NCI-H2107 (cell line): Measurements from ENCODE around the gene MRPS35.

Source experiments
- DNase-seq: peaks from one replicate; lab custom pipeline; 2025; lab: John Stamatoyannopoulos, UW

Gene MRPS35

GRCh38 chr12:27772328-27773049 is 61.9 kb downstream of the MRPS35 start:
- DNase-seq, result no peak

- no peak for DNase-seq
Observed at GRCh38 chr12:27777141-27777540, 66.5 kb downstream of the MRPS35 start.

- no peak for DNase-seq
Observed at GRCh38 chr12:27778206-27778605, 67.6 kb downstream of the MRPS35 start.

- DNase-seq, result no peak
Observed at GRCh38 chr12:27779416-27779919, 68.8 kb downstream of the MRPS35 start.

GRCh38 chr12:27779920-27780611 is 69.4 kb downstream of the MRPS35 start, which contains the start of the genes KLHL42 and MANSC4:
TSS of gene KLHL42 (plus strand) at chr12:27780233. CDS start at chr12:27780331, 98 bp downstream.
TSS of gene MANSC4 (minus strand) at chr12:27780236. CDS start at chr12:27771276, 8,960 bp downstream.
- peak; percentile 58 for DNase-seq

GRCh38 chr12:27780612-27781408 is 70.2 kb downstream of the MRPS35 start:
- DNase-seq, result peak; percentile 28

GRCh38 chr12:27781680-27782079 is 71.0 kb downstream of the MRPS35 start:
- no peak for DNase-seq

GRCh38 chr12:27782481-27782880 is 71.8 kb downstream of the MRPS35 start:
- DNase-seq, result no peak

GRCh38 chr12:27785882-27786570 is 75.4 kb downstream of the MRPS35 start:
- no peak for DNase-seq

GRCh38 chr12:27787559-27787958 is 76.9 kb downstream of the MRPS35 start:
- no peak for DNase-seq

- no peak for DNase-seq
Observed at GRCh38 chr12:27790179-27790578, 79.5 kb downstream of the MRPS35 start.

- no peak for DNase-seq
Observed at GRCh38 chr12:27794818-27795584, 84.4 kb downstream of the MRPS35 start.

GRCh38 chr12:27796128-27796527 is 85.5 kb downstream of the MRPS35 start:
- DNase-seq, result no peak

GRCh38 chr12:27797301-27798025 is 86.8 kb downstream of the MRPS35 start:
- no peak for DNase-seq

- DNase-seq, result no peak
Observed at GRCh38 chr12:27800819-27801218, 90.2 kb downstream of the MRPS35 start.

- no peak for DNase-seq
Observed at GRCh38 chr12:27801630-27802029, 91.0 kb downstream of the MRPS35 start.

GRCh38 chr12:27802511-27802910 is 91.9 kb downstream of the MRPS35 start:
- no peak for DNase-seq

- DNase-seq, result no peak
Observed at GRCh38 chr12:27802936-27803335, 92.3 kb downstream of the MRPS35 start.

GRCh38 chr12:27805238-27805637 is 94.6 kb downstream of the MRPS35 start:
- no peak for DNase-seq
